ENCODE data around the gene PTPN4. TPM values are rescaled to one million over a fixed set of nuclear protein-coding genes. Genes with fewer than 3 reads are reported as not detected.

The PTPN4 gene
- total RNA-seq, 1 donor from 2014 or later, result 51.7 TPM

DNA sequence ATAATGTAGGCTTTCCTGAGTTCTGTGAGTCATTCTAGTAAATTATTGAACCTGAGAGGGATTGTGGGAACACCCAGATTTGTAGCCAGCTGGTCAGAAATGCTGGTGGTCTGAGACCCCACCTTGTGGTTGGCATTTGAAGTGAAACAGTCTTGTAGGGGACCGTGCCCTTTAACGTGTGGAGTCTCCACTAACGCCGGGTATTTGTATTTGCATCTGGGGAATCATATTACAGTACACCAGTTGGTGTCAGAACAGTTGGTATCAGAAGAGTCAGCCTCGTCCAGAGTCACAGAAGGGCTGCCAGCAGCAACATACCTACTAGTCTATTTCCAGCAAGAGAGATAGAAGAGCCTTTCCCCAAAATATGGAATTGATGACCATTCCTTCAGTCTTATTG lies 38.3 kb upstream of the PTPN4 start:
- no peak overlapping the region for H3K27ac Mint-ChIP-seq
- no peaks in the 10 kb centered on the region for H3K4me1 Mint-ChIP-seq
- peaks cover under 1% of the 10 kb centered on the region for H3K27me3 Mint-ChIP-seq (ENCODE audit: low read depth)
- no peak for TF ChIP-seq CTCF (IDR thresholded peaks at IDR 0.05; ENCODE audit: unreplicated experiment)
- H3K9me3 Mint-ChIP-seq, result peaks cover 4% of the 10 kb centered on the region
- H3K36me3 Mint-ChIP-seq, result no peaks in the 10 kb centered on the region
- H3K4me3 Mint-ChIP-seq, result no peak overlapping the region
- no peak for DNase-seq (ENCODE audit: low spot score in 2 of 2, unreplicated experiment in 2 of 2)

GRCh38 chr2:119721904-119722303 lies 37.8 kb upstream of the PTPN4 start:
- Mint-ChIP-seq H3K36me3 (no peaks in the 10 kb centered on the region), H3K27me3 (ENCODE audit: low read depth) (no peaks in the 10 kb centered on the region), H3K4me1 (no peaks in the 10 kb centered on the region), H3K27ac (no peak overlapping the region), H3K4me3 (no peak overlapping the region), H3K9me3 (peaks cover 4% of the 10 kb centered on the region)
- no peak for DNase-seq (ENCODE audit: low spot score in 2 of 2, unreplicated experiment in 2 of 2)
- TF ChIP-seq CTCF (IDR thresholded peaks at IDR 0.05; ENCODE audit: unreplicated experiment), result no peak

DNA sequence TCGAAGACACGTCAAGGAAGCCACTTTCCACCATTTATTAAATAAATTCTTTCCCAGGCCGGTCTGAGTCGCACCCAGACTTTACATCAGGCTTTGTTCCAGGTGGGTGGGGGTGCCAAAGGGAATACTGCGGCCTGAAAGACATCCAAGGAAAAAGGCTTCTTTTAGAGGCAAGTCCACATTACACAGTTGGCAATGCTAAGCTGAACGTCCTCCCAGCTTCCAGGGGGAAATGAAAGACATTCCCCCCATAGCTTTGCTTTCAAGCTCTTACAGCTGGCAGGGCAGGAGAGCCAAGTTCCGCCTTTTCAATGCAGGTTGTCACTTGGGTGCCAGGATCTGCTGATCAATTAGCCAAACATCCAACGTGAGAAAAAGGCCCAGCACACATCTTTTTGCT lies 36.5 kb upstream of the PTPN4 start:
- peaks cover 4% of the 10 kb centered on the region for H3K9me3 Mint-ChIP-seq
- no peaks in the 10 kb centered on the region for H3K4me1 Mint-ChIP-seq
- H3K27me3 Mint-ChIP-seq (ENCODE audit: low read depth), result no peaks in the 10 kb centered on the region
- no peak overlapping the region for H3K4me3 Mint-ChIP-seq
- no peak overlapping the region for H3K27ac Mint-ChIP-seq
- TF ChIP-seq CTCF (IDR thresholded peaks at IDR 0.05; ENCODE audit: unreplicated experiment), result no peak
- DNase-seq (ENCODE audit: low spot score in 2 of 2, unreplicated experiment in 2 of 2), result no peak
- H3K36me3 Mint-ChIP-seq, result no peaks in the 10 kb centered on the region

DNA sequence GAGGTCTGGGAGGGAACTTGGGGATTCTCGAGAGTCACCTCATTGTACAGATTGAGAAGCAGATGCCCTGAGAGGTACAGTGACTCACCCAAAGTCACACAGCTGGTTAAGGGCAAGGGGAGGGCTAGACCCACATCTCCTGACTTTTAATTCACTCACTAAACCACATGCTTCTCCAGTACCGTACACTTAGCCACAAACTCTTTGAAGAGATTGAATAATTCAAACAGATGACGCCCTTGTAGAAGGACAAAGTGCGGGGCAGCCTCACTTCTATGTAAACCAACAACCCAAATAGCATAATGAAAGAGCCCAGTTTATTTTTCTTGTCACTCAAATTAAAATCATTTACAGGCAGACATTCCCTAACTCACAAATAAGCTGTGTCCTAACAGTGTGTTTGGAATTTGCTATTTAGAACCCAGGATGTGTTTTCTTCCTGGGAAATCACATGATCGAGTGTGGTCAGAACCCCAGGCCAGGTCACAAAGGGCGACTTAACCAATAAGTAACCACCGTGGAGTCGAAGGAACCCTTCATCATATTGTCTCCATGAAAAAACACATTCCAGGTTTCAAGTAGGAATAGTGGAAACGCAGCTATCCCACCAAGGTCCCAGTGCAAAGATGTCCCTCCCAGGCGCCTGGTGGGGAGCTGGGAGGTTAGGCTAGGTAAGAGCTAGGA lies 35.8 kb upstream of the PTPN4 start:
- Mint-ChIP-seq H3K4me3 (no peak overlapping the region), H3K4me1 (no peaks in the 10 kb centered on the region), H3K27ac (no peak overlapping the region), H3K36me3 (no peaks in the 10 kb centered on the region), H3K27me3 (ENCODE audit: low read depth) (no peaks in the 10 kb centered on the region), H3K9me3 (peaks cover 4% of the 10 kb centered on the region)
- TF ChIP-seq CTCF (IDR thresholded peaks at IDR 0.05; ENCODE audit: unreplicated experiment), result no peak
- no peak for DNase-seq (ENCODE audit: low spot score in 2 of 2, unreplicated experiment in 2 of 2)

- H3K36me3 Mint-ChIP-seq, result no peaks in the 10 kb centered on the region
Measured at GRCh38 chr2:119724656-119725485, 34.9 kb upstream of the PTPN4 start.

More at GRCh38 chr2:119724656-119725485, 34.9 kb upstream of the PTPN4 start:
- H3K4me3 Mint-ChIP-seq, result no peak overlapping the region
- no peak overlapping the region for H3K27ac Mint-ChIP-seq
- H3K9me3 Mint-ChIP-seq, result peaks cover 4% of the 10 kb centered on the region
- H3K4me1 Mint-ChIP-seq, result no peaks in the 10 kb centered on the region
- TF ChIP-seq CTCF (IDR thresholded peaks at IDR 0.05; ENCODE audit: unreplicated experiment), result no peak
- no peaks in the 10 kb centered on the region for H3K27me3 Mint-ChIP-seq (ENCODE audit: low read depth)
- no peak for DNase-seq (ENCODE audit: low spot score in 2 of 2, unreplicated experiment in 2 of 2)
